ENCODE measurements around the gene EMP1.
"Not testable (repeated sequence)": the region's sequence is repeated elsewhere in the genome, so short reads cannot be mapped to it uniquely, and the experiment has no call there.

EMP1 gene

GRCh38 chr12:13258197-13258596 is 61.7 kb downstream of the EMP1 start:
- DNase-seq (ENCODE audit: low read depth): no peak

- no peak for DNase-seq (ENCODE audit: low read depth)
Observed at GRCh38 chr12:13258717-13259119, 62.2 kb downstream of the EMP1 start.

GRCh38 chr12:13259625-13260024 is 63.1 kb downstream of the EMP1 start:
- not testable (repeated sequence) for DNase-seq (ENCODE audit: low read depth)

GRCh38 chr12:13267826-13268225 is 71.3 kb downstream of the EMP1 start:
- not testable (repeated sequence) for DNase-seq (ENCODE audit: low read depth)

GRCh38 chr12:13268581-13268980 is 72.1 kb downstream of the EMP1 start:
- DNase-seq (ENCODE audit: low read depth): no peak
